Measurements from ENCODE around the gene ABCA3. TPM values are rescaled to one million over a fixed set of nuclear protein-coding genes. Genes with fewer than 3 reads are reported as not detected.

Gene ABCA3
- total and polyA plus RNA-seq, 3 experiments from 2014 or later = 4.1 to 7.9 (median 7.0) TPM

DNA sequence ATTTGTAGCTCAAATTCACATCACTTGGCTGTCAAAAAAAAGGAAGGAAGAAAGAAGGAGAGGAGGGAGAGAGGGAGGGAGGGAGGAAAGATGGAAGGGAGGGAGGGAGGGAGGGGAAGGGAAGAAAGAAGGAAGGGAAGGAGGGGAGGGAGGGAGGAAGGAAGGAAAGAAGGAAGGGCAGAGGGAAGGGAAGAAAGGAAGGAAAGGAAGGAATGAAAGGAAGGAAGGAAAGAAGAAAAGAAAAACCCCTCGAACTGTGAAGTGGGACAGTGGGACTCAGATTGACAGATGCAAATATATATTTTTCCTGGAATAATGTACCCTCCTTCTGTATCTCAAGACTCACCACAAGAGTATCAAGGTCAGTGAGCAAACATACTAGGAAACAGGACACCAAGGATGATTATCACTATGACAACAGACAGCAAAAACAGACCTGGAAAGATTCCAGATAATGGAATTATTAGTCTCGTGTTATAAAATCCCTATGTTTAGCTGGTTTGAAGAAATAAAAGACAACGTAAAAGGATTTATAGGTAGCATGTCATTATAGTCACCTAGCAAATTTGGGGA lies 24.2 kb upstream of the ABCA3 start:
- CTCF ChIA-PET = no interaction called here
- Histone ChIP-seq H3K4me3 (ENCODE audit: low read length) (no peak overlapping the region), H3K4me1 (ENCODE audit: insufficient read depth, low read length) (no peaks in the 10 kb centered on the region), H3K27me3 (ENCODE audit: insufficient read depth, low read length, poor library complexity, severe bottlenecking) (peaks cover 7% of the 10 kb centered on the region), H3K27ac (ENCODE audit: low read depth, low read length) (no peak overlapping the region), H3K36me3 (ENCODE audit: insufficient read depth, low read length) (no peaks in the 10 kb centered on the region), H3K9me3 (ENCODE audit: low read length) (no peaks in the 10 kb centered on the region)
- Mint-ChIP-seq H3K36me3 (no peaks in the 10 kb centered on the region), H3K9me3 (no peaks in the 10 kb centered on the region), H3K27ac (no peak overlapping the region), H3K4me3 (no peak overlapping the region), H3K27me3 (peaks cover 20 to 61% of the 10 kb centered on the region in 2 donors), H3K4me1 (no peaks in the 10 kb centered on the region)
- POLR2A ChIA-PET = no interaction called here
- no peak for DNase-seq

DNA sequence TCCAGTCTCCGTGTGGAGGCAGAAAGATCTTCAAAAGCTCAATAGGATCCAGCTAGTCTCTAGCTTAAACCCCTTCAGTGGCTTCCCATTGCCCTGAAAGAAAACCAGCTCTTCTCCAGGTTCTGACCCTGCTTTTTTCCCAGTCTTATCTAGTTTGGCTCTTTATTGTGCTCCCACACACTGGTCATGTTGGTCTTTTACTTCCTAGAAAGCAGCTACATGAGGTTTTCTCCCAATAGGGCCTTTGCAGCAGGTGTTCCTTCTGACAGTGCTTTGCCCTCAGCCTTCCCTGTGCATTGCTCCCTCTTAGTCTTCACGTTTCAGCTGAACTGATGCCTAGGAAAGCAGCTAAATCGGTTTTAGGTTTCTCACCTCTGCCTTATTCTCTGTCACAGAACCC lies 21.7 kb upstream of the ABCA3 start:
- peaks cover 0 to 7% (median 0%) of the 10 kb centered on the region in 3 donors for H3K36me3 Mint-ChIP-seq
- H3K9me3 ChIP-seq (ENCODE audit: low read length) = no peaks in the 10 kb centered on the region
- ChIA-PET CTCF (no interaction called here), POLR2A (no interaction called here)
- H3K4me1 Mint-ChIP-seq = no peaks in the 10 kb centered on the region
- no peak overlapping the region for H3K4me3 Mint-ChIP-seq
- H3K27ac ChIP-seq (ENCODE audit: low read depth, low read length) = no peak overlapping the region
- H3K27me3 Mint-ChIP-seq = peaks cover 29 to 66% of the 10 kb centered on the region in 2 donors
- peaks cover 10% of the 10 kb centered on the region for H3K27me3 ChIP-seq (ENCODE audit: insufficient read depth, low read length, poor library complexity, severe bottlenecking)
- H3K27ac Mint-ChIP-seq = no peak overlapping the region
- peaks cover 0 to 3% (median 0%) of the 10 kb centered on the region in 5 donors for H3K9me3 Mint-ChIP-seq
- H3K36me3 ChIP-seq (ENCODE audit: insufficient read depth, low read length) = no peaks in the 10 kb centered on the region
- no peaks in the 10 kb centered on the region for H3K4me1 ChIP-seq (ENCODE audit: insufficient read depth, low read length)
- no peak for DNase-seq
- H3K4me3 ChIP-seq (ENCODE audit: low read length) = no peak overlapping the region

DNA sequence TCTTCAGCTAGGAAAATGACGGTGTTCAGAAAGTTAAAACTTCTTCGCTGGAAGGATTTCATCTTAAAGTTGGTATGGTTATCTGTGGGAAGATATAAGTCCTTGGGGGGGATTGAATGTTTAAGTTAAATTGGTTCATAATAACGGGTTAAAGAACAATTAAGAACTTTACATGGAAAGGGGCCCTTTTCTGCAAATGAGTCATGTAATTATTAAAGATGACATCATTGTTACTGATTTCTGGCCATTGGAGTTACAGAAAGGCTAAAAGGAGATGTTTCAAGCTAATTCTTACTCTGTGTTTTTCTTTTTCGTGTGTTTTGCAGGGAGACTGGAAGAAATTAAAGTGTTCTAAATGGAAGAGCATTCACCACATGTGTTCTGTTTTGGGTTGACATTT lies 20.6 kb upstream of the ABCA3 start:
- H3K4me1 Mint-ChIP-seq = no peaks in the 10 kb centered on the region
- ChIA-PET POLR2A (no interaction called here), CTCF (no interaction called here)
- Histone ChIP-seq H3K4me1 (ENCODE audit: insufficient read depth, low read length) (no peaks in the 10 kb centered on the region), H3K4me3 (ENCODE audit: low read length) (no peak overlapping the region), H3K27me3 (ENCODE audit: insufficient read depth, low read length, poor library complexity, severe bottlenecking) (peaks cover 10% of the 10 kb centered on the region), H3K9me3 (ENCODE audit: low read length) (no peaks in the 10 kb centered on the region), H3K27ac (ENCODE audit: low read depth, low read length) (no peak overlapping the region), H3K36me3 (ENCODE audit: insufficient read depth, low read length) (no peaks in the 10 kb centered on the region)
- DNase-seq = no peak
- H3K27ac Mint-ChIP-seq = no peak overlapping the region
- H3K9me3 Mint-ChIP-seq = peaks cover 0 to 3% (median 0%) of the 10 kb centered on the region in 5 donors
- H3K4me3 Mint-ChIP-seq = no peak overlapping the region
- H3K36me3 Mint-ChIP-seq = peaks cover 0 to 7% (median 0%) of the 10 kb centered on the region in 3 donors
- peaks cover 35 to 62% of the 10 kb centered on the region in 2 donors for H3K27me3 Mint-ChIP-seq

DNA sequence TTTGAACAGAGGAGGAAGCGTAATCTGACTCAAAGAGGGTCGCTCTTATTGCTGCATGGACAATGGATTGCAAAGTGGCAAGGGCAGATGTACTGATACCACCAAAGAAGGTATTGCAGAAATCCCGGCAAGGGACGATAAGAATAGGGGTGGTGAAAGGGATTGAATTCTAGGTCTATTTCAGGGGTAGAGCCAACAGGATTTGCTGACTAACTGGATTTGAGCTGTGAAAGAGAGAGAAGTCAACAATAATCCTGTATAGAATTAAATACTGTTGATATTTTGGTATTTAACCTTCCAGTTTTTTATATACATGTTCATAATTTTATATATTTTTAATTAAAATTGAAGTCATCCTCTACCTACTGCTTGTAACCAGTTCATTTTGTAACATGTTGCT lies 19.4 kb upstream of the ABCA3 start:
- no peaks in the 10 kb centered on the region for H3K4me1 Mint-ChIP-seq

DNA sequence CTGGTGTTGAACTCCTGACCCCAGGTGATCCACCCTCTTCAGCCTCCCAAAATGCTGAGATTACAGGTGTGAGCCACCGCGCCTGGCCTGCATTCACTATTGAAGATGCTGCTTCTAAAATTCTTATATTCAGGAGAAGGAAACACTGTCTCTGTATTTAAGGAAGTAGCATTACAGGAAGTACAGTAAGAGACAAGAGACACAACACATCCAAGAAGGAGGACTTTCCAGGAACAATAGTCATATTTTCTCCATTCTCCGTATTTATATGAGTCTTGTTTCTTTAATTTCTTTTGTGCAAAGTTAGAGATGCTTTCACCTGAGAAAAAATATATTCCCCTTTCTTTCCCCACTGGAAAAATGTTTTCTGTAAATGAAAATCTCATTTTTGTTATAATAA lies 18.3 kb upstream of the ABCA3 start:
- H3K36me3 ChIP-seq (ENCODE audit: insufficient read depth, low read length) = no peaks in the 10 kb centered on the region
- H3K4me1 ChIP-seq (ENCODE audit: insufficient read depth, low read length) = no peaks in the 10 kb centered on the region
- Mint-ChIP-seq H3K9me3 (peaks cover 0 to 3% (median 0%) of the 10 kb centered on the region in 5 donors), H3K4me3 (no peak overlapping the region), H3K36me3 (peaks cover 0 to 7% (median 0%) of the 10 kb centered on the region in 3 donors), H3K4me1 (no peaks in the 10 kb centered on the region), H3K27ac (no peak overlapping the region), H3K27me3 (peaks cover 42 to 48% of the 10 kb centered on the region in 2 donors)
- POLR2A ChIA-PET = interaction anchor here (0.6 kb wide), 1 partner anchor 525 kb away, joined by 5 read pairs; no protein-coding TSS in a partner anchor
- DNase-seq = no peak
- peaks cover 10% of the 10 kb centered on the region for H3K27me3 ChIP-seq (ENCODE audit: insufficient read depth, low read length, poor library complexity, severe bottlenecking)
- CTCF ChIA-PET = no interaction called here
- no peaks in the 10 kb centered on the region for H3K9me3 ChIP-seq (ENCODE audit: low read length)
- H3K4me3 ChIP-seq (ENCODE audit: low read length) = no peak overlapping the region
- H3K27ac ChIP-seq (ENCODE audit: low read depth, low read length) = no peak overlapping the region

More for the DNA sequence above, 19.4 kb upstream of the ABCA3 start:
- H3K4me3 Mint-ChIP-seq = no peak overlapping the region
- DNase-seq = no peak
- ChIA-PET POLR2A (no interaction called here), CTCF (no interaction called here)
- Histone ChIP-seq H3K4me1 (ENCODE audit: insufficient read depth, low read length) (no peaks in the 10 kb centered on the region), H3K4me3 (ENCODE audit: low read length) (no peak overlapping the region), H3K36me3 (ENCODE audit: insufficient read depth, low read length) (no peaks in the 10 kb centered on the region), H3K27ac (ENCODE audit: low read depth, low read length) (no peak overlapping the region), H3K9me3 (ENCODE audit: low read length) (no peaks in the 10 kb centered on the region), H3K27me3 (ENCODE audit: insufficient read depth, low read length, poor library complexity, severe bottlenecking) (peaks cover 10% of the 10 kb centered on the region)
- H3K27me3 Mint-ChIP-seq = peaks cover 36 to 55% of the 10 kb centered on the region in 2 donors
- no peak overlapping the region for H3K27ac Mint-ChIP-seq
- peaks cover 0 to 7% (median 0%) of the 10 kb centered on the region in 3 donors for H3K36me3 Mint-ChIP-seq
- peaks cover 0 to 3% (median 0%) of the 10 kb centered on the region in 5 donors for H3K9me3 Mint-ChIP-seq

DNA sequence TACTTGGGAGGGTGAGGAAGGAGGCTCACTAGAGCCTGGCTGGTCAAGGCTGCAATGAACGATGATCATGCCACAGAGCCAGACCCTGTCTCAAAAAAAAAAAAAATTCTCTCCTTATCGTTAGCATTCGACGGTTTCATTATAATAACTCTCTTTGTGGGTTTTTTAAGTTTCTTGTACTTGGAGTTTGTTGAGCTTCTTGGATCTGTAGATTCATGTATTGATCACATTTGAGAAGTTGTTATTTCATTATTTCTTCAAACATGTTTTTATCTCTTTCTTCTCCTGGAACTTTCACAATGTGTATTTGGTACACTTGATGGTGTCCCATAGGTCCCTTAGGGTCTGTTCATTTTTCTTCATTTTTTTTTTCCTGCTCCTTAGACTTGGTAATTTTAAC lies 16.8 kb upstream of the ABCA3 start:
- Mint-ChIP-seq H3K36me3 (peaks cover 0 to 7% (median 0%) of the 10 kb centered on the region in 3 donors), H3K27ac (no peak overlapping the region), H3K4me3 (no peak overlapping the region), H3K9me3 (peaks cover 0 to 3% (median 0%) of the 10 kb centered on the region in 5 donors), H3K27me3 (peaks cover 42 to 52% of the 10 kb centered on the region in 2 donors), H3K4me1 (no peaks in the 10 kb centered on the region)
- no peak for DNase-seq
- ChIA-PET CTCF (no interaction called here), POLR2A (interaction anchor here (0.7 kb wide), 1 partner anchor 1790 kb away, joined by 3 read pairs; the partner anchor contains the start of gene NHLRC4)
- H3K9me3 ChIP-seq (ENCODE audit: low read length) = no peaks in the 10 kb centered on the region
- H3K36me3 ChIP-seq (ENCODE audit: insufficient read depth, low read length) = no peaks in the 10 kb centered on the region
- H3K4me1 ChIP-seq (ENCODE audit: insufficient read depth, low read length) = no peaks in the 10 kb centered on the region
- H3K27ac ChIP-seq (ENCODE audit: low read depth, low read length) = no peak overlapping the region
- H3K27me3 ChIP-seq (ENCODE audit: insufficient read depth, low read length, poor library complexity, severe bottlenecking) = peaks cover 9% of the 10 kb centered on the region
- H3K4me3 ChIP-seq (ENCODE audit: low read length) = no peak overlapping the region

DNA sequence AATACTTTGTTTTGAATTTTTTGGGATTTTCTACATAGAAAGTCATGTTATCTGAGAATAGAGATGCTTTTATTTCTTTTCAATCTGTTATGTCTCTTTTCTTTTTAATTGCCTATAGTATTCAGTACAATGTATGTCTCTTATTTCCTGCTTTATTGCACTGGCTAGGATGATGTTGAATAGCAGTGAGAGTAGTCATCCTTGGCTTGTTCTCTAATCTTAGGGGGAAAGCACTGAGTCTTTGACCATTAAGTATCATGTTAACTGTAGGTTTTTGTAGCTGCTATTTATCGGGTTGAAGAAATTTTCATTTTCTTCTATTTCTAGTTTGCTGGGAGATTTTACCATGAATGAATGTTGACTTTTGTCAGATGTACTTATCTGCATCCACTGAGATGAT lies 10.0 kb upstream of the ABCA3 start:
- Histone ChIP-seq H3K9me3 (ENCODE audit: low read length) (no peaks in the 10 kb centered on the region), H3K4me3 (ENCODE audit: low read length) (no peak overlapping the region), H3K27ac (ENCODE audit: low read depth, low read length) (no peak overlapping the region), H3K36me3 (ENCODE audit: insufficient read depth, low read length) (no peaks in the 10 kb centered on the region), H3K27me3 (ENCODE audit: insufficient read depth, low read length, poor library complexity, severe bottlenecking) (no peaks in the 10 kb centered on the region), H3K4me1 (ENCODE audit: insufficient read depth, low read length) (no peaks in the 10 kb centered on the region)
- Mint-ChIP-seq H3K9me3 (no peaks in the 10 kb centered on the region), H3K36me3 (no peaks in the 10 kb centered on the region), H3K27ac (peak overlapping the region in 1 of 8 donors; percentile 49), H3K4me3 (no peak overlapping the region), H3K4me1 (no peaks in the 10 kb centered on the region), H3K27me3 (peaks cover 10 to 24% of the 10 kb centered on the region in 2 donors)
- POLR2A ChIA-PET = no interaction called here
- CTCF ChIA-PET = interaction anchor here (1.5 kb wide), 1 partner anchor 10 kb away, joined by 3 read pairs; the partner anchor contains the start of gene ABCA3
- no peak for DNase-seq

DNA sequence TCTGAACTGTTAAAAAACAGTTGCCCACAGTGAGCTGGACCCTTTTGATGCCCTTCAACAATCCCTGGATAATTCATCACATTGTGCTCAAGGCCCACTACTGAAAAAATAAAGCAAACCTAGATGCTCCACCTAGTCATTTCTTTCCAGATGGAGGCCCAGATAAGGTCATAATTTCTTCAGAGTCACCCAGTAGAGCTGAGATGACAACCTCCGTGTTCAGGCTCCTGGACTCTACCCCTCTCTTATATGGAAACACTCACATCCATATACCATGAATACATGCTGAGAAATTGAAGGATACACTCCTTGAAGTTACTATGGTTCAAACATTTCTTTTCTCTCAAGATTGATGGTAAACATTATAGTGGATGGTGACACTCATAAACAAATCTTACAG lies 2.7 kb upstream of the ABCA3 start:
- Histone ChIP-seq H3K9me3 (ENCODE audit: low read length) (no peaks in the 10 kb centered on the region), H3K4me3 (ENCODE audit: low read length) (no peak overlapping the region), H3K27ac (ENCODE audit: low read depth, low read length) (no peak overlapping the region), H3K27me3 (ENCODE audit: insufficient read depth, low read length, poor library complexity, severe bottlenecking) (no peaks in the 10 kb centered on the region), H3K4me1 (ENCODE audit: insufficient read depth, low read length) (peaks cover 10% of the 10 kb centered on the region), H3K36me3 (ENCODE audit: insufficient read depth, low read length) (no peaks in the 10 kb centered on the region)
- DNase-seq = no peak
- Mint-ChIP-seq H3K36me3 (no peaks in the 10 kb centered on the region), H3K4me1 (peaks cover 13 to 17% (median 14%) of the 10 kb centered on the region in 3 donors), H3K4me3 (peak overlapping the region in 1 of 7 donors; percentile 63), H3K27me3 (peaks cover 0 to 3% of the 10 kb centered on the region in 2 donors), H3K9me3 (no peaks in the 10 kb centered on the region), H3K27ac (peak overlapping the region in 1 of 8 donors; percentile 86)
- POLR2A ChIA-PET = no interaction called here
- CTCF ChIA-PET = no interaction called here
